ENCODE measurements around the gene RABGEF1. TPM values are rescaled to one million over a fixed set of nuclear protein-coding genes. Genes with fewer than 3 reads are reported as not detected.
"Not testable (repeated sequence)": the region's sequence is repeated elsewhere in the genome, so short reads cannot be mapped to it uniquely, and the experiment has no call there.

Gene RABGEF1
- total and polyA plus RNA-seq, 2 donors (not counting 1 experiment from before 2014, with no cell fraction given): 41.6 to 47.9 TPM

- Histone ChIP-seq H2AFZ (ENCODE audit: low read length) (no peak overlapping the region), H3K36me3 (ENCODE audit: control insufficient read depth, insufficient read depth, low read length) (no peaks in the 10 kb centered on the region), H3K9ac (ENCODE audit: insufficient read depth, low read length) (no peak overlapping the region), H3K27me3 (ENCODE audit: control insufficient read depth, insufficient read depth, low read length) (no peaks in the 10 kb centered on the region), H3K9me3 (ENCODE audit: control insufficient read depth, insufficient read depth, low read depth, low read length) (no peaks in the 10 kb centered on the region), H3K4me1 (ENCODE audit: control insufficient read depth, extremely low read depth, insufficient read depth, low read length) (no peaks in the 10 kb centered on the region), H3K4me3 (replicated peaks in 1 of 4; ENCODE audit: control extremely low read depth in 1 of 4, insufficient read depth in 1 of 4, low read depth in 3 of 4, low read length in 4 of 4) (no peak overlapping the region), H3K27ac (ENCODE audit: insufficient read depth, low read length) (no peak overlapping the region), H3K4me2 (ENCODE audit: extremely low read depth, insufficient read depth, low read length) (no peak overlapping the region), H3K79me2 (ENCODE audit: control insufficient read depth, insufficient read depth, low read length) (no peaks in the 10 kb centered on the region), H4K20me1 (ENCODE audit: control insufficient read depth, extremely low read depth, insufficient read depth, low read length) (no peaks in the 10 kb centered on the region)
- no peak for DNase-seq (ENCODE audit: low read depth in 2 of 2)
- TF ChIP-seq EZH2 (IDR thresholded peaks at IDR 0.05; ENCODE audit: low read length, missing control alignments): no peak
- no peak for TF ChIP-seq CTCF (conservative IDR thresholded peaks at IDR 0.05 in 1 of 2, IDR thresholded peaks at IDR 0.05 in 1 of 2; ENCODE audit: low read depth in 1 of 2, low read length in 2 of 2)
Observed at GRCh38 chr7:66815951-66816350, 75.4 kb downstream of the RABGEF1 start.

DNA sequence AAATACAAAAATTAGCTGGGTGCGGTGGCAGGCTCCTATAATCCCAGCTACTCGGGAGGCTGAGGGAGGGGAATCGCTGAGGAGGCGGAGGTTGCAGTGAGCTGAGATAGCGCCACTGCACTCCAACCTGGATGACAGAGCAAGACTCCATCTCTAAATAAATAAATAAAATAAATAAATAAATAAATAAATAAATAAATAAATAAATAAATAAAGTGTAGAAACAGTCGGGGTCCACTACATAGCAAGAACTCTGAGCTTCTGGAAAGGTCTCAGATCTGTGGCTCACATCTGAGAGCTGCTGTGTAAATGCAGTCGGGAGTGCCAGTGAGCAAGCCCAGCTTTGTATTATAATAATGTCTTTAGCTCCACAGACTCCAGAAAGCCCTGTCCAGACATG lies 76.1 kb downstream of the RABGEF1 start:
- H3K9ac ChIP-seq (ENCODE audit: insufficient read depth, low read length); H3K27ac ChIP-seq (ENCODE audit: insufficient read depth, low read length); H3K36me3 ChIP-seq (ENCODE audit: control insufficient read depth, insufficient read depth, low read length); H3K27me3 ChIP-seq (ENCODE audit: control insufficient read depth, insufficient read depth, low read length); H3K79me2 ChIP-seq (ENCODE audit: control insufficient read depth, insufficient read depth, low read length); H4K20me1 ChIP-seq (ENCODE audit: control insufficient read depth, extremely low read depth, insufficient read depth, low read length); H3K4me3 ChIP-seq (replicated peaks in 1 of 4; ENCODE audit: control extremely low read depth in 1 of 4, insufficient read depth in 1 of 4, low read depth in 3 of 4, low read length in 4 of 4); DNase-seq (ENCODE audit: low read depth in 2 of 2); H3K9me3 ChIP-seq (ENCODE audit: control insufficient read depth, insufficient read depth, low read depth, low read length); H3K4me1 ChIP-seq (ENCODE audit: control insufficient read depth, extremely low read depth, insufficient read depth, low read length); H2AFZ ChIP-seq (ENCODE audit: low read length); H3K4me2 ChIP-seq (ENCODE audit: extremely low read depth, insufficient read depth, low read length): not testable (repeated sequence)

DNA sequence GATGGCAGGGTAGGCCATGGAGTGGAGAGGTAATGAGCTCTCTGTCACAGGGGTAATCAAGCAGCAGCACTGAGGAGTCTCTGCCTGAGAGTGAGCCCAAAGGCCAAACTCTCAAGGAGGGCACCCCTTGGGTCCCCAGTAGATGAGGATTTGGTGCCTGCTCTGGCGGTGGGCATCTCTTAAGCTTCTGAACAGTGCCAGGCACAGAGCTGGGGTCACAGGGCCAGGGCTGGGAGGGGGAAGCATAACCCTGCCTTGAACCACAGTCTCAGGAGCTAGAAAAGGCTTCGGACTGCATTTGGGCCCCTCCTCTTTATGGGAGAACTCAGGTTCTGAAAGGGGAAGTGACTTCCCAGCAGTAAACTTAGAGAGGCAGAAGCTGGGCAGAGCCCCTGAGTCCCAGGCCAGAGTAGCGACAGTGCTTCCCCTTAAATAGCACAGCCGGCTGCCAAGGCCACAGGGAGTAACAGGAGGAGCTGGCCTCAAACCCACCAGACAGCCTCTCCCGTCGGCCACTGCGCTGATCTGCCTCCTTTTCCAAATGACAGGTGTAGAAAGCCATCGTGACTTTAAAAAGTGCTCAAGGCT lies 76.8 kb downstream of the RABGEF1 start:
- not testable (repeated sequence) for DNase-seq (ENCODE audit: low read depth in 2 of 2); H4K20me1 ChIP-seq (ENCODE audit: control insufficient read depth, extremely low read depth, insufficient read depth, low read length)

DNA sequence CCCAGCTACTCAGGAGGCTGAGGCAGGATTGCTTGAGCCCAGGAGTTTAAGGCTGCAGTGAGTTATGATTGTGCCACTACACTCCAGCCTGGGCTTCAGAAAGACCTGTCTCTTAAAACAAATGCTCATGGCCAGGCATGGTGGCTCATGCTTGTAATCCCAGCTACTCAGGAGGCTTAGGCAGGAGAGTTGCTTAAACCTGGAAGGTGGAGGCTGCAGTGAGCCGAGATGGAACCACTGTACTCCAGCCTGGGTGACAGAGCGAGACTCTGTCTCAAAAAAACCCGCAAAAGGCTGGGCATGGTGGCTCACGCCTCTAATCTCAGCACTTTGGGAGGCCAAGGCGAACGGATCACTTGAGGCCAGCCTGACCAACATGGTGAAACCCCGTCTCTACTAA lies 77.4 kb downstream of the RABGEF1 start:
- H3K36me3 ChIP-seq (ENCODE audit: control insufficient read depth, insufficient read depth, low read length); H3K9me3 ChIP-seq (ENCODE audit: control insufficient read depth, insufficient read depth, low read depth, low read length); H3K79me2 ChIP-seq (ENCODE audit: control insufficient read depth, insufficient read depth, low read length); H2AFZ ChIP-seq (ENCODE audit: low read length); H3K4me3 ChIP-seq (replicated peaks in 1 of 4; ENCODE audit: control extremely low read depth in 1 of 4, insufficient read depth in 1 of 4, low read depth in 3 of 4, low read length in 4 of 4); H4K20me1 ChIP-seq (ENCODE audit: control insufficient read depth, extremely low read depth, insufficient read depth, low read length); H3K4me1 ChIP-seq (ENCODE audit: control insufficient read depth, extremely low read depth, insufficient read depth, low read length); H3K9ac ChIP-seq (ENCODE audit: insufficient read depth, low read length); H3K4me2 ChIP-seq (ENCODE audit: extremely low read depth, insufficient read depth, low read length); H3K27me3 ChIP-seq (ENCODE audit: control insufficient read depth, insufficient read depth, low read length); H3K27ac ChIP-seq (ENCODE audit: insufficient read depth, low read length); DNase-seq (ENCODE audit: low read depth in 2 of 2): not testable (repeated sequence)

More for the DNA sequence above, 76.8 kb downstream of the RABGEF1 start:
- H3K27ac ChIP-seq (ENCODE audit: insufficient read depth, low read length); H3K9me3 ChIP-seq (ENCODE audit: control insufficient read depth, insufficient read depth, low read depth, low read length); H3K9ac ChIP-seq (ENCODE audit: insufficient read depth, low read length); H3K4me1 ChIP-seq (ENCODE audit: control insufficient read depth, extremely low read depth, insufficient read depth, low read length); H2AFZ ChIP-seq (ENCODE audit: low read length); H3K4me3 ChIP-seq (replicated peaks in 1 of 4; ENCODE audit: control extremely low read depth in 1 of 4, insufficient read depth in 1 of 4, low read depth in 3 of 4, low read length in 4 of 4); H3K4me2 ChIP-seq (ENCODE audit: extremely low read depth, insufficient read depth, low read length); H3K36me3 ChIP-seq (ENCODE audit: control insufficient read depth, insufficient read depth, low read length); H3K79me2 ChIP-seq (ENCODE audit: control insufficient read depth, insufficient read depth, low read length); H3K27me3 ChIP-seq (ENCODE audit: control insufficient read depth, insufficient read depth, low read length): not testable (repeated sequence)
